ENCODE data around the gene ZNF829.

Gene ZNF829

GRCh38 chr19:36915992-36916830, at the start of gene ZNF829, which contains the start of gene ZNF568:
ZNF829 (minus strand) TSS chr19:36916291; CDS start chr19:36915167, 1,124 bp downstream.
ZNF568 (plus strand) TSS chr19:36916332; CDS start chr19:36922771, 6,439 bp downstream.
- peak; percentile 73 for TF ChIP-seq CTCF (IDR thresholded peaks at IDR 0.05; ENCODE audit: low read depth, low read length, missing control alignments)
- H3K4me3 ChIP-seq (ENCODE audit: low read depth, low read length): peak within 1 kb of the TSS; percentile 52
- peak; percentile 85 for DNase-seq (ENCODE audit: low read depth)

GRCh38 chr19:36963280-36963679, 47.2 kb upstream of the ZNF829 start:
- DNase-seq (ENCODE audit: low read depth): no peak
- H3K4me3 ChIP-seq (ENCODE audit: low read depth, low read length): no peak overlapping the region
- no peak for TF ChIP-seq CTCF (IDR thresholded peaks at IDR 0.05; ENCODE audit: low read depth, low read length, missing control alignments)

GRCh38 chr19:36962346-36962745, 46.3 kb upstream of the ZNF829 start:
- no peak for TF ChIP-seq CTCF (IDR thresholded peaks at IDR 0.05; ENCODE audit: low read depth, low read length, missing control alignments)
- DNase-seq (ENCODE audit: low read depth): no peak
- H3K4me3 ChIP-seq (ENCODE audit: low read depth, low read length): no peak overlapping the region

GRCh38 chr19:36950335-36951119, 34.4 kb upstream of the ZNF829 start:
- H3K4me3 ChIP-seq (ENCODE audit: low read depth, low read length): no peak overlapping the region
- DNase-seq (ENCODE audit: low read depth): no peak
- TF ChIP-seq CTCF (IDR thresholded peaks at IDR 0.05; ENCODE audit: low read depth, low read length, missing control alignments): no peak

- no peak overlapping the region for H3K4me3 ChIP-seq (ENCODE audit: low read depth, low read length)
- no peak for DNase-seq (ENCODE audit: low read depth)
- no peak for TF ChIP-seq CTCF (IDR thresholded peaks at IDR 0.05; ENCODE audit: low read depth, low read length, missing control alignments)
Measured at GRCh38 chr19:36939153-36939552, 23.1 kb upstream of the ZNF829 start.

- DNase-seq (ENCODE audit: low read depth): no peak
- no peak overlapping the region for H3K4me3 ChIP-seq (ENCODE audit: low read depth, low read length)
- no peak for TF ChIP-seq CTCF (IDR thresholded peaks at IDR 0.05; ENCODE audit: low read depth, low read length, missing control alignments)
Measured at GRCh38 chr19:36931684-36932083, 15.6 kb upstream of the ZNF829 start.

All from GM12864 (cell line).